ENCODE results near the gene MCAT. TPM values are rescaled to one million over a fixed set of nuclear protein-coding genes. Genes with fewer than 3 reads are reported as not detected.

MCAT gene
- polyA plus RNA-seq, 1 donor (not counting 4 experiments of a cell fraction or from before 2014, with no cell fraction given) = 13.9 TPM

GRCh38 chr22:43159484-43160178 lies 16.4 kb upstream of the MCAT start:
- no peak overlapping the region for H3K4me3 ChIP-seq (ENCODE audit: control insufficient read depth in 2 of 3, extremely low read depth in 1 of 3, insufficient read depth in 2 of 3, low read depth in 1 of 3, low read length in 3 of 3)
- peaks cover 40% of the 10 kb centered on the region for H4K20me1 ChIP-seq (ENCODE audit: control insufficient read depth, extremely low read depth, insufficient read depth, low read length)
- H3K9me1 ChIP-seq (ENCODE audit: control insufficient read depth, extremely low read depth, insufficient read depth, low read length) = peaks cover 13% of the 10 kb centered on the region
- H3K4me2 ChIP-seq (ENCODE audit: control insufficient read depth, extremely low read depth, insufficient read depth, low read depth, low read length) = no peak overlapping the region
- H3K36me3 ChIP-seq (ENCODE audit: control insufficient read depth in 2 of 2, extremely low read depth in 1 of 2, insufficient read depth in 2 of 2, low read length in 2 of 2) = peaks cover 36% of the 10 kb centered on the region in 2 experiments
- H3K27me3 ChIP-seq (ENCODE audit: control insufficient read depth, extremely low read depth, insufficient read depth, low read length) = no peaks in the 10 kb centered on the region
- peaks cover 45% of the 10 kb centered on the region for H3K79me2 ChIP-seq (ENCODE audit: control insufficient read depth, insufficient read depth, low read length)
- H2AFZ ChIP-seq (ENCODE audit: control insufficient read depth, low read length) = no peak overlapping the region
- H3K4me1 ChIP-seq (ENCODE audit: control insufficient read depth, extremely low read depth, insufficient read depth, low read length) = peaks cover 34% of the 10 kb centered on the region
- no peaks in the 10 kb centered on the region for H3K9me3 ChIP-seq (ENCODE audit: control insufficient read depth, low read depth, low read length)
- FAIRE-seq (no peak), DNase-seq (ENCODE audit: low read depth, low spot score) (no peak)
- H3K27ac ChIP-seq (ENCODE audit: control insufficient read depth, insufficient read depth, low read length) = no peak overlapping the region
- H3K9ac ChIP-seq (ENCODE audit: control insufficient read depth, extremely low read depth, insufficient read depth, low read length) = no peak overlapping the region
- dilution Hi-C loops (cut with MboI; ENCODE audit: extremely low pct_ligation_motif_present, low sequenced_read_pairs) = no loop called here
- TF ChIP-seq CTCF (optimal IDR thresholded peaks at IDR 0.05 in 1 of 3, IDR thresholded peaks at IDR 0.05 in 1 of 3, conservative IDR thresholded peaks at IDR 0.05 in 1 of 3; ENCODE audit: extremely low read depth in 1 of 3, insufficient read depth in 2 of 3, low read length in 3 of 3) (peak; percentile 41 to 55 (median 52)), EZH2 (IDR thresholded peaks at IDR 0.05; ENCODE audit: low read length) (no peak)

- no peak overlapping the region for H3K27ac ChIP-seq (ENCODE audit: control insufficient read depth, insufficient read depth, low read length)
- peaks cover 52% of the 10 kb centered on the region for H3K79me2 ChIP-seq (ENCODE audit: control insufficient read depth, insufficient read depth, low read length)
- H2AFZ ChIP-seq (ENCODE audit: control insufficient read depth, low read length) = no peak overlapping the region
- no peak overlapping the region for H3K9ac ChIP-seq (ENCODE audit: control insufficient read depth, extremely low read depth, insufficient read depth, low read length)
- H3K4me1 ChIP-seq (ENCODE audit: control insufficient read depth, extremely low read depth, insufficient read depth, low read length) = peaks cover 29% of the 10 kb centered on the region
- FAIRE-seq (no peak), DNase-seq (ENCODE audit: low read depth, low spot score) (no peak)
- no peak overlapping the region for H3K4me3 ChIP-seq (ENCODE audit: control insufficient read depth in 2 of 3, extremely low read depth in 1 of 3, insufficient read depth in 2 of 3, low read depth in 1 of 3, low read length in 3 of 3)
- TF ChIP-seq EZH2 (IDR thresholded peaks at IDR 0.05; ENCODE audit: low read length) (no peak), CTCF (optimal IDR thresholded peaks at IDR 0.05 in 1 of 3, IDR thresholded peaks at IDR 0.05 in 1 of 3, conservative IDR thresholded peaks at IDR 0.05 in 1 of 3; ENCODE audit: extremely low read depth in 1 of 3, insufficient read depth in 2 of 3, low read length in 3 of 3) (no peak)
- H3K27me3 ChIP-seq (ENCODE audit: control insufficient read depth, extremely low read depth, insufficient read depth, low read length) = no peaks in the 10 kb centered on the region
- H3K36me3 ChIP-seq (ENCODE audit: control insufficient read depth in 2 of 2, extremely low read depth in 1 of 2, insufficient read depth in 2 of 2, low read length in 2 of 2) = peaks cover 36 to 38% of the 10 kb centered on the region in 2 experiments
- H3K9me3 ChIP-seq (ENCODE audit: control insufficient read depth, low read depth, low read length) = no peaks in the 10 kb centered on the region
- peaks cover 13% of the 10 kb centered on the region for H3K9me1 ChIP-seq (ENCODE audit: control insufficient read depth, extremely low read depth, insufficient read depth, low read length)
- H4K20me1 ChIP-seq (ENCODE audit: control insufficient read depth, extremely low read depth, insufficient read depth, low read length) = peaks cover 42% of the 10 kb centered on the region
- dilution Hi-C loops (cut with MboI; ENCODE audit: extremely low pct_ligation_motif_present, low sequenced_read_pairs) = no loop called here
- no peak overlapping the region for H3K4me2 ChIP-seq (ENCODE audit: control insufficient read depth, extremely low read depth, insufficient read depth, low read depth, low read length)
These were observed 15.7 kb upstream of the MCAT start for GRCh38 chr22:43158778-43159483.
